Measurements from ENCODE around the gene THADA. TPM values are rescaled to one million over a fixed set of nuclear protein-coding genes. Genes with fewer than 3 reads are reported as not detected.

THADA gene
- total and polyA plus RNA-seq, 2 donors (not counting 1 experiment from before 2014, with no cell fraction given): 9.2 to 36.2 TPM

GRCh38 chr2:43519643-43520221, 76.1 kb downstream of the THADA start:
- Histone ChIP-seq H4K20me1 (ENCODE audit: control insufficient read depth, extremely low read depth, insufficient read depth, low read length) (no peaks in the 10 kb centered on the region), H3K4me2 (ENCODE audit: extremely low read depth, insufficient read depth, low read length) (peak overlapping the region; percentile 41), H3K9ac (ENCODE audit: insufficient read depth, low read length) (no peak overlapping the region), H3K4me1 (ENCODE audit: control insufficient read depth, extremely low read depth, insufficient read depth, low read length) (peaks cover 6% of the 10 kb centered on the region), H3K9me3 (ENCODE audit: control insufficient read depth, insufficient read depth, low read depth, low read length) (no peaks in the 10 kb centered on the region), H2AFZ (ENCODE audit: low read length) (no peak overlapping the region), H3K79me2 (ENCODE audit: control insufficient read depth, insufficient read depth, low read length) (no peaks in the 10 kb centered on the region), H3K27ac (ENCODE audit: insufficient read depth, low read length) (peak overlapping the region; percentile 60), H3K36me3 (ENCODE audit: control insufficient read depth, insufficient read depth, low read length) (no peaks in the 10 kb centered on the region), H3K27me3 (ENCODE audit: control insufficient read depth, insufficient read depth, low read length) (no peaks in the 10 kb centered on the region), H3K4me3 (replicated peaks in 1 of 4; ENCODE audit: control extremely low read depth in 1 of 4, insufficient read depth in 1 of 4, low read depth in 3 of 4, low read length in 4 of 4) (no peak overlapping the region)
- DNase-seq (ENCODE audit: low read depth in 2 of 2): peak; percentile 88 to 99
- no peak for TF ChIP-seq CTCF (conservative IDR thresholded peaks at IDR 0.05 in 1 of 2, IDR thresholded peaks at IDR 0.05 in 1 of 2; ENCODE audit: low read depth in 1 of 2, low read length in 2 of 2)
- no peak for TF ChIP-seq EZH2 (IDR thresholded peaks at IDR 0.05; ENCODE audit: low read length, missing control alignments)

GRCh38 chr2:43518718-43519117, 77.1 kb downstream of the THADA start:
- Histone ChIP-seq H4K20me1 (ENCODE audit: control insufficient read depth, extremely low read depth, insufficient read depth, low read length) (no peaks in the 10 kb centered on the region), H3K4me2 (ENCODE audit: extremely low read depth, insufficient read depth, low read length) (no peak overlapping the region), H3K4me3 (replicated peaks in 1 of 4; ENCODE audit: control extremely low read depth in 1 of 4, insufficient read depth in 1 of 4, low read depth in 3 of 4, low read length in 4 of 4) (no peak overlapping the region), H3K27me3 (ENCODE audit: control insufficient read depth, insufficient read depth, low read length) (no peaks in the 10 kb centered on the region), H3K9ac (ENCODE audit: insufficient read depth, low read length) (no peak overlapping the region), H3K4me1 (ENCODE audit: control insufficient read depth, extremely low read depth, insufficient read depth, low read length) (peaks cover 6% of the 10 kb centered on the region), H3K79me2 (ENCODE audit: control insufficient read depth, insufficient read depth, low read length) (no peaks in the 10 kb centered on the region), H3K9me3 (ENCODE audit: control insufficient read depth, insufficient read depth, low read depth, low read length) (no peaks in the 10 kb centered on the region), H3K36me3 (ENCODE audit: control insufficient read depth, insufficient read depth, low read length) (no peaks in the 10 kb centered on the region), H3K27ac (ENCODE audit: insufficient read depth, low read length) (no peak overlapping the region), H2AFZ (ENCODE audit: low read length) (no peak overlapping the region)
- no peak for DNase-seq (ENCODE audit: low read depth in 2 of 2)
- no peak for TF ChIP-seq CTCF (conservative IDR thresholded peaks at IDR 0.05 in 1 of 2, IDR thresholded peaks at IDR 0.05 in 1 of 2; ENCODE audit: low read depth in 1 of 2, low read length in 2 of 2)
- TF ChIP-seq EZH2 (IDR thresholded peaks at IDR 0.05; ENCODE audit: low read length, missing control alignments): no peak

GRCh38 chr2:43518181-43518580, 77.7 kb downstream of the THADA start:
- Histone ChIP-seq H3K4me3 (replicated peaks in 1 of 4; ENCODE audit: control extremely low read depth in 1 of 4, insufficient read depth in 1 of 4, low read depth in 3 of 4, low read length in 4 of 4) (no peak overlapping the region), H4K20me1 (ENCODE audit: control insufficient read depth, extremely low read depth, insufficient read depth, low read length) (no peaks in the 10 kb centered on the region), H3K4me2 (ENCODE audit: extremely low read depth, insufficient read depth, low read length) (no peak overlapping the region), H3K9ac (ENCODE audit: insufficient read depth, low read length) (no peak overlapping the region), H3K79me2 (ENCODE audit: control insufficient read depth, insufficient read depth, low read length) (no peaks in the 10 kb centered on the region), H3K27ac (ENCODE audit: insufficient read depth, low read length) (no peak overlapping the region), H3K36me3 (ENCODE audit: control insufficient read depth, insufficient read depth, low read length) (no peaks in the 10 kb centered on the region), H3K27me3 (ENCODE audit: control insufficient read depth, insufficient read depth, low read length) (no peaks in the 10 kb centered on the region), H3K9me3 (ENCODE audit: control insufficient read depth, insufficient read depth, low read depth, low read length) (no peaks in the 10 kb centered on the region), H2AFZ (ENCODE audit: low read length) (no peak overlapping the region), H3K4me1 (ENCODE audit: control insufficient read depth, extremely low read depth, insufficient read depth, low read length) (peaks cover 6% of the 10 kb centered on the region)
- peak; percentile 56 to 77 for DNase-seq (ENCODE audit: low read depth in 2 of 2)
- no peak for TF ChIP-seq CTCF (conservative IDR thresholded peaks at IDR 0.05 in 1 of 2, IDR thresholded peaks at IDR 0.05 in 1 of 2; ENCODE audit: low read depth in 1 of 2, low read length in 2 of 2)
- no peak for TF ChIP-seq EZH2 (IDR thresholded peaks at IDR 0.05; ENCODE audit: low read length, missing control alignments)
